KMS-11 (cell line): Measurements from ENCODE around the gene IGFBP1.

Source experiments
- H2AFZ ChIP-seq: fragments of 200-600 bp; sonication (generic); 2 replicates; pipeline ENCODE4 v1.6.1; 2016; ENCODE audit warnings: antibody characterized with exemption, mixed run types, low read depth
- H3K27ac ChIP-seq: fragments of 200-600 bp; sonication (generic); 2 replicates; pipeline ENCODE4 v1.6.1; 2016; ENCODE audit warnings: mild to moderate bottlenecking, mixed run types
- H3K27me3 ChIP-seq: fragments of 200-600 bp; sonication (generic); 2 replicates; pipeline ENCODE4 v1.6.1; 2017; ENCODE audit warnings: mild to moderate bottlenecking, low read depth, mixed run types, moderate library complexity; ENCODE audit not compliant: insufficient read depth
- H3K36me3 ChIP-seq: fragments of 200-600 bp; sonication (generic); 2 replicates; pipeline ENCODE4 v1.6.1; 2017; ENCODE audit warnings: mild to moderate bottlenecking, mixed run types; ENCODE audit not compliant: insufficient read depth
- H3K4me1 ChIP-seq: fragments of 200-600 bp; sonication (generic); 2 replicates; pipeline ENCODE4 v1.6.1; 2016; ENCODE audit warnings: mild to moderate bottlenecking, low read depth, mixed run types; ENCODE audit not compliant: poor library complexity, severe bottlenecking
- H3K4me2 ChIP-seq: fragments of 200-600 bp; sonication (generic); 2 replicates; pipeline ENCODE4 v1.7.0; 2016; ENCODE audit warnings: mild to moderate bottlenecking, mixed run types
- H3K4me3 ChIP-seq: fragments of 200-600 bp; sonication (generic); IDR thresholded peaks from 2 replicates; pipeline ENCODE4 v1.6.1; 2017; ENCODE audit warnings: low read depth, low read length, mixed read lengths; ENCODE audit not compliant: insufficient read depth
- H3K79me2 ChIP-seq: fragments of 200-600 bp; sonication (generic); 2 replicates; pipeline ENCODE4 v1.6.1; 2016; ENCODE audit warnings: low read depth, mixed run types; ENCODE audit not compliant: insufficient read depth
- H3K9ac ChIP-seq: fragments of 200-600 bp; sonication (generic); 2 replicates; pipeline ENCODE4 v1.6.1; 2016; ENCODE audit warnings: mild to moderate bottlenecking, mixed run types
- H4K20me1 ChIP-seq: fragments of 200-600 bp; sonication (generic); 2 replicates; pipeline ENCODE4 v1.6.1; 2016; ENCODE audit warnings: mild to moderate bottlenecking, mixed run types; ENCODE audit not compliant: insufficient read depth
- CTCF ChIP-seq: fragments of 200-600 bp; sonication (generic); conservative IDR thresholded peaks from 2 replicates; pipeline ENCODE4 v1.6.1; 2017; ENCODE audit warnings: low read depth, mild to moderate bottlenecking, antibody characterized with exemption, low read length, moderate library complexity, mixed read lengths

IGFBP1 gene

GRCh38 chr7:45863715-45864114, 24.6 kb upstream of the IGFBP1 start:
- Histone ChIP-seq H3K4me3 (no peak overlapping the region), H3K27ac (no peak overlapping the region), H3K79me2 (no peaks in the 10 kb centered on the region), H2AFZ (no peak overlapping the region), H3K9ac (no peak overlapping the region), H3K4me2 (no peak overlapping the region), H4K20me1 (no peaks in the 10 kb centered on the region), H3K36me3 (no peaks in the 10 kb centered on the region), H3K4me1 (no peaks in the 10 kb centered on the region), H3K27me3 (no peaks in the 10 kb centered on the region)
- TF ChIP-seq CTCF, result no peak

GRCh38 chr7:45865594-45866410, 22.5 kb upstream of the IGFBP1 start:
- Histone ChIP-seq H3K9ac (no peak overlapping the region), H3K4me3 (no peak overlapping the region), H3K79me2 (no peaks in the 10 kb centered on the region), H3K36me3 (no peaks in the 10 kb centered on the region), H3K4me2 (no peak overlapping the region), H4K20me1 (no peaks in the 10 kb centered on the region), H3K27ac (no peak overlapping the region), H3K4me1 (no peaks in the 10 kb centered on the region), H3K27me3 (no peaks in the 10 kb centered on the region), H2AFZ (no peak overlapping the region)
- no peak for TF ChIP-seq CTCF

GRCh38 chr7:45867471-45867870, 20.8 kb upstream of the IGFBP1 start:
- Histone ChIP-seq H3K4me1 (no peaks in the 10 kb centered on the region), H3K27ac (no peak overlapping the region), H2AFZ (no peak overlapping the region), H4K20me1 (no peaks in the 10 kb centered on the region), H3K27me3 (no peaks in the 10 kb centered on the region), H3K79me2 (no peaks in the 10 kb centered on the region), H3K36me3 (no peaks in the 10 kb centered on the region), H3K4me2 (no peak overlapping the region), H3K4me3 (no peak overlapping the region), H3K9ac (no peak overlapping the region)
- TF ChIP-seq CTCF, result no peak

- Histone ChIP-seq H3K4me1 (no peaks in the 10 kb centered on the region), H3K9ac (no peak overlapping the region), H3K36me3 (no peaks in the 10 kb centered on the region), H2AFZ (no peak overlapping the region), H4K20me1 (no peaks in the 10 kb centered on the region), H3K4me2 (no peak overlapping the region), H3K79me2 (no peaks in the 10 kb centered on the region), H3K4me3 (no peak overlapping the region), H3K27me3 (no peaks in the 10 kb centered on the region), H3K27ac (no peak overlapping the region)
- no peak for TF ChIP-seq CTCF
Observed at GRCh38 chr7:45869426-45869825, 18.9 kb upstream of the IGFBP1 start.
